Measurements from ENCODE around the gene SLC25A13.
"Not testable (repeated sequence)": the region's sequence is repeated elsewhere in the genome, so short reads cannot be mapped to it uniquely, and the experiment has no call there.

SLC25A13 gene

GRCh38 chr7:96321658-96322372 lies at the start of gene SLC25A13:
Gene SLC25A13, minus strand, starts transcription at chr7:96322098. Its CDS starts 142 bp downstream, at chr7:96321956.
- peak; percentile 86 for DNase-seq (ENCODE audit: low read depth)

DNA sequence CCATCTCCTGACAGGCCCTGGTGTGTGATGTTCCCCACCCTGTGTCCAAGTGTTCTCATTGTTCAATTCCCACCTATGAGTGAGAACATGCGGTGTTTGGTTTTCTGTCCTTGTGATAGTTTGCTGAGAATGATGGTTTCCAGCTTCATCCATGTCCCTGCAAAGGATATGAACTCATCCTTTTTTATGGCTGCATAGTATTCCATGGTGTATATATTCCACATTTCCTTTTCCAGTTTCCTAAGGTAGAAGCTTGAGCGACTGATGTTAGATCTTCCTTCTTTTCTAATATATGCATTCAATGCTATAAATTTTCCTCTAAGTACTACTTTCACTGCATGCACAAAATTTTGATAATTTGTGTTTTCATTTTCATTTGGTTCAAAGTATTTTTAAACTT lies 44.0 kb upstream of the SLC25A13 start:
- not testable (repeated sequence) for DNase-seq (ENCODE audit: low read depth)

- DNase-seq (ENCODE audit: low read depth): no peak
Measured at GRCh38 chr7:96361116-96361857, 39.4 kb upstream of the SLC25A13 start.

DNA sequence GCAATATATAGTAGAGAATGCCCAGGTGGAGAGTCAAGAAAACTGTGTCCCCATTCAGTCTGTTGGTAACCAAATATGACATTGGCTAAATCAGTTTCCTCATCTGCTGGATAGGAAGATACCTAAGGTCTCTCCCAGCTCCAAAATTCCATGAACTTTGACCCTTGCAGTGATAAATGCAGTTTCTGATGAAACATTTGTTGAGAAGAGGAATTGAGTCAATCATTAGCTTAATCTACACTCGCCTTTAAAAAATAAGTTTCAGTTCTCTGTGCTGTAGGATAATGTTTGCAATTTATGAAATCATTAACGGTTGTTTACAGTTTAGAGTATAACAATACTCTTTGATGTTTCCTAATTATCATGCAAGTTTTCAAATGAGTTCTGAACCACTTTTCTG lies 38.0 kb upstream of the SLC25A13 start:
- DNase-seq (ENCODE audit: low read depth): no peak

GRCh38 chr7:96358236-96358971 lies 36.5 kb upstream of the SLC25A13 start:
- DNase-seq (ENCODE audit: low read depth): not testable (repeated sequence)

DNA sequence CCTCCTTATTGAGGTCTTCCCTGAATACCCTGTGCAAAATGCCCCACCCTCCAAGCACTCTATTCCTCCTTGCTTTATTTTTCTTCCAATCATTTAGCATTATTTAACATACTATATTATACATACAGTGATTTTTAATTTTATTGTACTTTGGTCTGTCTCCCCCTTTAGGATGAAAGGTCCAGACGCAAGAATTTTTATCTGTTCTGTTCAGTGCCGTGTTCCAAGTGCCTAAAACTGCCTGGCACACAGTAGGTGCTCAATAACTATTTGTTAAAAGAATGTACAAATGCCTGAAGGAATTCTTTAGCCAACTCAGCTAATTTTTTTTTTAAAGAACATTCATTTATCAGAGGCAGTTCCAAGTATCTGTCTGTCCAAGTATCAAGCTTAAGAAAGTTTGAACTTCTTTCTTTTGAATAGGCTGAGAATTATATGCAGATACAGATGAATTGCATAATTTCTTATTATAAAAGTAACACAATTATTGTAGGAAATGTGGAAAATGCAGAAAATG lies 34.1 kb upstream of the SLC25A13 start:
- DNase-seq (ENCODE audit: low read depth): no peak

DNA sequence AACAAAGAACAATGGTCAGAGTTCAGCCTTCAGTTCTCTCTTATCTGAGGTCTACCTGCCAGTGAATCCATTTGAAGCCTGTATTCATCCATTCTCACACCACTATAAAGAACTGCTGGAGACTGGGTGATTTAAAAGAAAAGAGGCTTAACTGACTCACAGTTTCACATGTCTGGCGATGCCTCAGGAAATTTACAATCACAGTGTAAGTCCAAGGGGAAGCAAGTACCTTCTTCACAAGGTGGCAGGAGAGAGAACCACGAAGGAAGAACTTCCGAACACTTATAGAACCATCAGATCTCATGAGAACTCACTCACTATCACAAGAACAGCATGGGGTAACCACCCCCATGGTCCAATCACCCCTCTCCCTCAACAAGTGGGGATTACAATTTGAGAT lies 33.0 kb upstream of the SLC25A13 start:
- DNase-seq (ENCODE audit: low read depth): no peak

DNA sequence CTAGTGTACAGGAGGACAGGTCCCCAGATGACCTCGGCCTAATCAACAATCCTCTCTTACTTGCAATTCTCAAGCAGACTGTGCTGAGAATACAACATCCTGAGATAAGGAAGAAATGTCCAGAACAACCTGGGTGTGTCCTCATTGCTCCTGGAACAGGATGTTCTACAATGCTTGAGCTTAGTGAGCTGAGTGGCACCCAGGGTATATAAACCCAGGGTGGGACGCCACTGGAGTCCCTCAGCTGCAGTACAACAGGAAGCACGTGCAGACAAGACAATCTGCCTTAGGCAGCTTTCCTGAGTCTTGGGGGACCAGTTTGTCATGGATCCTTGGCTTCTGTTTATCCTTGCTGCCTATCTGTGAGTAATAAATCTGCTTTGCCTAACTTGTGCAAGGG lies 27.7 kb upstream of the SLC25A13 start:
- no peak for DNase-seq (ENCODE audit: low read depth)

GRCh38 chr7:96347471-96347870 lies 25.6 kb upstream of the SLC25A13 start:
- DNase-seq (ENCODE audit: low read depth): no peak

DNA sequence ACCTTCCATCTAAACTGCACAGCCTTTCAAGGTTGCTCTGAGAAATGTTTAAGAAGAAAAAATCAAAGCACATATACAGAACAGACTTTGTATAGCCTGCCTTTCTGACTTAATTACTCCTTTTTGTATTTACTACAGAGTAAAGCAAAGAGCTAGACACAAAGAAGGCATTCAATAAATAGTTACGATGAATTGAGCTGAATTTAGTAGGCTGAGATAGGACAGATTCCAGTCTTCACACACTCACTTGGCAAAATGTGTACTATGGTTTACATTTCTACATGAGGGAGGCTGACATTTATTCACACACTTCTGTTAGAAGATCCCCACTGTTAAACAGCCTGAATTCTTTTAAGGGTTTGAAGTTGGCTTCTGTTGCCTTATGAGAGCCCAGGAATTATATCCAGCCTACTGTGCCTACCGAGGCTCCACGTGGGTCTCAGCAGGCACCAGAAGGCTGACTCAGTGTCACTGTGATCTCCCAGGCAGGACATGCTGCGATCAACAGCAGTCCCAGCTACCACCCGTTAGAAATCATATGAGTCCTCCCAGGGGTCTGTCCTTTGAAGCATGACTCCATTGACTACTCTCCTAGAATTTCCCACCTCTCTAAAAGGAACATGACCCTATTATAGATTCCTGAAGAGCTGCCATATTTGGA lies 24.5 kb upstream of the SLC25A13 start:
- DNase-seq (ENCODE audit: low read depth): no peak

DNA sequence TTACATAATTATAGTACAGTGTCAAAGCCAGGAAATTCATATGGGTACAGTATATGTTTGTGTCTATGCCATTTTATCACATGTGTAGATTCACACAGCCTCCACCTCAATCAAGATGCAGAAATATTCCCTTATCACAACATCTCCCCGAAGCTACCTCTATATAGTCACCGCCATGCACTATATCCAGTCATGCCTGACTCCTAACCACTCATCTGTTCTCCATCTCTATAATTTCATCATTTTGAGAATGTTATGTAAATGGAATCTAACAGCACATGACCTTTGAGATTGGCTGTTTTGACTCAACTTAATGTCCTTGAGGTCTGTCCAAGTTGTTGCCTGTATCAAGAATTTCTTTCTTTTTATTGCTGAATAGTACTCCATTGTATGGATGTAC lies 22.3 kb upstream of the SLC25A13 start:
- DNase-seq (ENCODE audit: low read depth): no peak

DNA sequence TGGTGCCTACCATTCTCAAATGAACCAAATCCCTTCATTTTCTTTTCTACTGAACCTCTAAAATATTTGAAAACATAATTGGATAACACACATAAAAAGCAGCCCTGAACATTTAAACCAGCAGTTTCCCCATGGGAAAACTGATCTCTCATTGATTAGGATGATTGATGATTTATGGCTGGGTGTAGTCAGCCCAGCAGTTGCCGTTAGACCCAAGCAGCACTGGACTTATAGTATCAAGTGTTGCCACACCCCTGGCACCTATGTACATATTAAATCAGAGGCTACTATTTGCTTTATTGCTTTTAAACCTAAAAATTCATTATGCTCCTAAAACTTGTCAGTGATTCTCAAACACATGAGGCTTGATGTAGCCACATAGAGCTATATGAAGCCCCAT lies 20.2 kb upstream of the SLC25A13 start:
- no peak for DNase-seq (ENCODE audit: low read depth)

GRCh38 chr7:96337519-96337918 lies 15.6 kb upstream of the SLC25A13 start:
- DNase-seq (ENCODE audit: low read depth): peak; percentile 26

GRCh38 chr7:96332325-96332724 lies 10.4 kb upstream of the SLC25A13 start:
- DNase-seq (ENCODE audit: low read depth): no peak

DNA sequence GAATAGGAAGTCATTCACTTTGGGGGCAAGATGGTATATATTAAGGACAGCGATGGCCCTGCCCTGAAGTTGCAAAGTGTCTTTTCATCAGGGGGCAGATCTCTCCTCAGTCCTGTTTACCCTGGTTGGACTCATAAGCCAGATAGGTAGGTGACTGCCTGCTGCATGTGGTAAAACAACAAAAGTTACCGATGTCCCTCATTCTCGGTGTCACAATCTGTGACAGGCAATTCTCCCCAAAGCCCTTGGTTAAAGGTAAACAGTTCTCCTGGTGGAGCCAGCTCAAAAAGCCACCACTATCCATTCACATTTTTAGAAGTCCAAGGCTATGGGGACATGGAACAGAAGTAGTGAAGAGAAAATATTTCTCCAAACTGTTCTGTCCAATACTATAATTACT lies 9.9 kb upstream of the SLC25A13 start:
- DNase-seq (ENCODE audit: low read depth): no peak

DNA sequence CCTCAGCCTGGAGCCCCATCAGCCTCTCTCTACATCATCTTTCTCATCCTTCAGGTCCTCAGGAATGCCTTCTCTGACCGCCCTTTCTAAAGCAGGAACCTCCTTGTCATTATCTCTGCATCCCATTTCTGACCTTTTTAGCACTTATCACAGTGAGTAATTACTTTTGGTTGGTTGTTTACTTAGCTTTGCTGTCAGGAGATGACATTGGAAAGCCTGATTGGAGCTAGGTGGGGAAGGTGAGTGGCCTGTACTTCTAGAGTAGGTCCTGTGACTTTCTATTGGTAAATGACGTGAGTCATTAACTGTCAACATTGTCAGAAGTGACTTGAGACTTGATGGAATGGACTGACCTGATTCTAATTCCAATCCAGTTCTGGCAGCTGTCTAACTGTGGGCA lies 9.3 kb upstream of the SLC25A13 start:
- no peak for DNase-seq (ENCODE audit: low read depth)

GRCh38 chr7:96330193-96330592 lies 8.3 kb upstream of the SLC25A13 start:
- DNase-seq (ENCODE audit: low read depth): no peak

DNA sequence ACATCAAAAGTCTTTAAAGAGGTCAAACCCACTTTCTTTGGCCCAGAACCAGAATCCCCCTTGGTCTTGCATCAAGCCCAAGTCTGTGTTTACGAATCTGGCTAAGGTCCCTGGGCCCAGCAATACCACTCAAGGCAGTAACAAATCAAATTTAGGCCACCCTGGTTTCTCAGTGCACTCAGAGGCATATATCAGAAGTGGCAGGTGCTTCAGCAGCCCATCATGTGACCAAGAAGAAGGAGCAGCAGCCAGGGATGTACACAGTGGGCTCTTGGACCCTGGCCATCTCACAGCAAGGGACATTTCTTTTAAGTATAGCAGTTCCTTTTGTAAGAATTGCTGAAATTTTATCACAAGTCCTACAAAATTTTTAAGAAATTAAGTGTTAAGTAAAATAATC lies 7.3 kb upstream of the SLC25A13 start:
- DNase-seq (ENCODE audit: low read depth): no peak

DNA sequence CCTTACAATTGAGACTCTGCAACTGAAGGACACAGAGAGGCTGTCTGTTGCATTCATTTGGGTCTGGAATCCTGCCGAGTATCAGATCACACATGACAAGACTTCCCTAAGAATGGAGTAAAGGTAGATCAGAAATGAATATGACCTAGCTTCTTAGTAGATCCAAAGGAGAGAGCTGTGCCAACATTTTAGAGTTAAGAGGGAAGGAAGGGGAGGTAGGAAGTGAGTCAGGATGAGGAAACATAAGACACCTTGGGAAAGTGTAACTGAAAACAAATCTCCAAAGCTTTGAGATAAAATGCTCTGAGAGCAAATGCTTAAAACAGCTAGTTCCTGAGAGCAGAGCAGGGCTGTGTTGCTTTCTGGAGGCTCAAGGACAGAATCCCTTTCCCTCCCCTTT lies 6.1 kb upstream of the SLC25A13 start:
- DNase-seq (ENCODE audit: low read depth): no peak

DNA sequence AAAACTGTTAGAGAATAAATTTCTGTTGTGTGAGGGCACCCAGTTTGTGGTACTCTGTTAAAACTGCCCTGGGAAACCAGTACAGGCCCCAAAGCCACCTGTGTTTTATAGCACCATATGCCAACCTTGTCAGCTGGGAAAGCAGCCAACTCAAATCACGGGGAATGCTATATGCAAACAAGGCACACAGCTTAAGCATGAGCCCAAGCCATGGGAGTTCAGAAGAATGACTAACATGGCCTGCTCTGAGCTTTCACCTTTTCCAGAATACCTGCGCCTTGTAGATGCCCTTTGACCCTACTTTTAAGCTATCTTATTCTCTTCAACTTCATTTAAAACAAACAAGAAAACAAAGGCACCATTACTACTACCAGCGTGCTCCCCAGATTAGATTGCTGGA lies 5.5 kb upstream of the SLC25A13 start:
- DNase-seq (ENCODE audit: low read depth): no peak

DNA sequence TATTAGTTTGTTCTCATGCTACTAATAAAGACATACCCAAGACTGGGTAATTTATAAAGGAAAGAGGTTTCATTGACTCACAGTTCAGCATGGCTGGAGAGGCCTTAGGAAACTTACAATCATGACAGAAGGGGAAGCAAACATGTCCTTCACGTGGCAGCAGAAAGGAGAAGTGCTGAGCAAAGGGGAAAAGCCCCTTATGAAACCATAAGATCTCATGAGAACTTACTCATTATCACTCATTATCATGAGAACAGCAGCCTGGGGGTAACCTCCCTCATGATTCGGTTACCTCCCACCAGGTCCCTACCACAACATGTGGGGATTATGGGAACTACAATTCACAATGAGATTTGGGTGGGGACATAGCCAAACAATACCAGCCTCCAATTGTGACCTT lies 4.9 kb upstream of the SLC25A13 start:
- not testable (repeated sequence) for DNase-seq (ENCODE audit: low read depth)

- no peak for DNase-seq (ENCODE audit: low read depth)
Measured at GRCh38 chr7:96322847-96323461, 1.1 kb upstream of the SLC25A13 start.
